GM13976 (cell line): ENCODE results near the gene GABBR1.

ENCODE experiments used
- DNase-seq: peaks from one replicate; pipeline ENCODE4 v3.0.0; 2012; ENCODE audit warnings: low spot score
- in situ Hi-C: fragments of 300-500 bp; cut with MboI; formaldehyde crosslinking; loops from one replicate; pipeline ENCODE4 v1.12.0; 2022; ENCODE audit warnings: low sequenced_read_pairs, mixed read lengths, inconsistent platforms; ENCODE audit not compliant: unreplicated experiment
- TF ChIP-seq, protein P1 (sequence below): IDR thresholded peaks from 2 replicates; pipeline ENCODE4 v1.5.1; 2012; ENCODE audit warnings: borderline replicate concordance, mild to moderate bottlenecking; ENCODE audit not compliant: insufficient read depth; ENCODE audit errors: extremely low read depth, missing control alignments, control extremely low read depth

Gene GABBR1

GRCh38 chr6:29656157-29656556 lies 23.2 kb upstream of the GABBR1 start:
- DNase-seq = no peak
- in situ Hi-C loops = no loop called here
- TF ChIP-seq, protein P1, sequence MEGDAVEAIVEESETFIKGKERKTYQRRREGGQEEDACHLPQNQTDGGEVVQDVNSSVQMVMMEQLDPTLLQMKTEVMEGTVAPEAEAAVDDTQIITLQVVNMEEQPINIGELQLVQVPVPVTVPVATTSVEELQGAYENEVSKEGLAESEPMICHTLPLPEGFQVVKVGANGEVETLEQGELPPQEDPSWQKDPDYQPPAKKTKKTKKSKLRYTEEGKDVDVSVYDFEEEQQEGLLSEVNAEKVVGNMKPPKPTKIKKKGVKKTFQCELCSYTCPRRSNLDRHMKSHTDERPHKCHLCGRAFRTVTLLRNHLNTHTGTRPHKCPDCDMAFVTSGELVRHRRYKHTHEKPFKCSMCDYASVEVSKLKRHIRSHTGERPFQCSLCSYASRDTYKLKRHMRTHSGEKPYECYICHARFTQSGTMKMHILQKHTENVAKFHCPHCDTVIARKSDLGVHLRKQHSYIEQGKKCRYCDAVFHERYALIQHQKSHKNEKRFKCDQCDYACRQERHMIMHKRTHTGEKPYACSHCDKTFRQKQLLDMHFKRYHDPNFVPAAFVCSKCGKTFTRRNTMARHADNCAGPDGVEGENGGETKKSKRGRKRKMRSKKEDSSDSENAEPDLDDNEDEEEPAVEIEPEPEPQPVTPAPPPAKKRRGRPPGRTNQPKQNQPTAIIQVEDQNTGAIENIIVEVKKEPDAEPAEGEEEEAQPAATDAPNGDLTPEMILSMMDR = no peak

DNA sequence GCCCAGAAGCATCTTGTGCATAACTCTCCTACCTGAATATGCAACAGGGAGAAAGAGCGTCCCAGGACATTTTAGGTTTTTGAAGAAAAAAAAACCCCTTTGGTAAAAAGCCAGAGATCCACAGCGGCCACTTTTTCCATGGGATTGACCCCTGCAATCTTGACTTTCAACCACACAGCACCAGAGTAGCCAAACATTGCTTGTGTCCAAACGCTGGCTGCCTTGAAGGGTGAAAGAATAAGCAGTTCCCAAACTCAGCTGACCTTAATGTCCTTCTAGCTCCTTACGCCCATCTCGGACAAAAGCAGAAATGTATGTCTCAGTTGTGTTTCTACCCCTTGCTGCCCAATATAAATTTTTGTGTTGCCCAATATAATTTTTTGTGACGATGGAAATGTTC lies 22.7 kb upstream of the GABBR1 start:
- in situ Hi-C loops = no loop called here
- TF ChIP-seq, protein P1 = no peak
- DNase-seq = no peak

- DNase-seq = peak; percentile 63
- TF ChIP-seq, protein P1 = peak; percentile 62
- in situ Hi-C loops = no loop called here
These were observed 20.6 kb upstream of the GABBR1 start for GRCh38 chr6:29653452-29654038.

DNA sequence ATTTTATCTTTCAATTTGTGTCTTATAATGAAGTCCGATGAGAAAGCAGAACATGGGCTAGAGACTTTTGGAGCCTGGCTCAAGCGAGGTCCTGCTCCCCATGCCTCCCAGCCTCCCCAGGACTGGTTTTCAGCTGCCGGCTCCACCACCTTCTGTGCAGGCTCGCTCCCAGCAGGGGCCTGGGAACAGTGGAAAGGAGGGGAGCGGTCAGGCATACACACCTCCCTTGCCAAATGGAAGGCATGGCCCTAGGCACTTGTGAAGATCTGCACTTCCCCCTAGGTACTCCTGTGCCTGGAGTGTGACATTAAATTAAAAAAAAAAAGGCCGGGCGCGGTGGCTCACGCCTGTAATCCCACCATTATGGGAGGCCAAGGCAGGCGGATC lies 19.2 kb upstream of the GABBR1 start:
- TF ChIP-seq, protein P1 = no peak
- no peak for DNase-seq
- in situ Hi-C loops = no loop called here

DNA sequence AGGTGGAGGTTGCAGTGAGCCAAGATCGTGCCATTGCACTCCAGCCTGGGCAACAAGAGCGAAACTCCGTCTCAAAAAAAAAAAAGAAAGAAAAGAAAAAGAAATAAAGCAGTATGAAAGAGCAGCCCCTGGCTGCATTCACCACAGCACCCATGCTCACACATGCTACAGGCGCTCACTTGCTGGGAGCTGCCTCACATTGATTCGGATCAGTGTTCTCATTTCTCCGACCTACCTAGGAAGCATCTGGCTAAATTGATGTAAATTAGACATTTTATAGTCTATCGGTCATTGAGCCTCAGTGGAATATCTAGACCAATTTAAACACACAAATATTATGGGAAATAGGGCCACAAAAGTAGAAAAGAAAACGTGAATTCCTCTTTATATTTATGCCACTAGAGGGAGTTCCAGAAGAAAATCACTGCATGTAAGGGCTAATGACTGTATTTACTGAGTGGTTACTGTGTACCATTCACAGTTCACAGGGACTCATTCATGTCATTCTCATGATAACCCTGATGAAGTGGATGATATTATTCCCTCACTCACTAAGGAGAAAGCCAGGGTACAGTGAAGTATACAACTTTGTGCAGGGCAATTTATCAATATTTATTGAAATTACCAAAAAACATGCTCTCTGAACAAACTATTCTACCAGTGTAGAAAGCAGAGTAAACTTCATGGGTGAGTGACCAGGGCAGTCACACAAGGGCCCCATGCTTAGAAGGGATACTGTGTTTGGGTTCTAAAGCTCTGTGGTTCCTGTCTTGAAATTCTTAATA lies 18.6 kb upstream of the GABBR1 start:
- TF ChIP-seq, protein P1 = peak; percentile 32
- in situ Hi-C loops = no loop called here
- peak; percentile 62 for DNase-seq

DNA sequence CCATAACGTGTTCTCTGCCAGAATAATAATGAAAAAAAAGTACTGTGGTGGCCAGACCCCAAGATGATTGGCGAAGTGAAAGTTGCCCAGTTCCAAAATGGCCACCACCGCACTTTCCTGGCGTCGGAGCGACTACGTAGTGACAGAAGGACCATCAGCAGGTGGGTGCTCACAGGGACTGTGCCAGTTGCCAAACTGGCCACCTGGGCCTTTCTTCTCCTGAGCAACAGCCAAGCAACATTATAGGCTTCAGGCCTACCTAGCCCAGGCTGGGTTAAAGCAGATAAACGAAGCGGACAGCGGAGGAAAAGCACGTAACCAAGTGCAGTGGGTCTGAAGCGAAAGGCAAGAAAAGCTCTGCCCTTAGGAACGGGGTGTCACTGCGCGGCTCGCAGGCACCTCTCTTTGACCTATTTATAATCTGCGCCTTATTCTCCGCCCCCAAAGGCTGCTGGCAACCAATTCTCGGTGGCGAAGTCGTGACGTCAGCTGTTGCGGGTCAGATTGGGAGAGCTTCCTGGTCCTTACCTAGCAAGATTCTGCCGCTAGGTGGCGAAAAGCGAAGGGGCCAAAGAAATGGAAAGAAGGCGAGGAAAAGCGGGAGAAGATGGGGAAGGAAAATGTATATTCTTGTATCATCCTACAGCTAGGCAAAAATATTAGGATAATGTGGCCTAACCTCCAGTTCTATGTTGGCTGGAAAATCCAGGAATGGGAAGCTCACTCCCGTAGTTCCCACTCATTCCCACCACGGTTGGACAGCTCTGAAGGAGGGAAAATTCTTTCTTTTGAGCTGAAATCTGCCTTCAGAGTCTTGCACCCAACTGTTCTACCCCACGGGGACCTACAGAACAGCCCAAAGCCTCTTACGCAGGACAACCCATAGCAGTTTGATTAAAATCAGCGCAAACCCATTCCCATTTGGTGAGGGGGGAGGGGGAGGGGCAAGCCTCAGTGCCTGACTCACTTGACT lies 17.0 kb upstream of the GABBR1 start:
- peak; percentile 97 for DNase-seq
- in situ Hi-C loops = no loop called here
- TF ChIP-seq, protein P1 = peak; percentile 86
